Measurements from ENCODE around the gene PTTG1IP. TPM values are rescaled to one million over a fixed set of nuclear protein-coding genes. Genes with fewer than 3 reads are reported as not detected.
A peak's percentile ranks its signal among the peaks of the same experiment; 100 is the strongest.

The PTTG1IP gene
- total RNA-seq, 4 donors from 2014 or later: 157 to 552 (median 288) TPM

GRCh38 chr21:44872649-44873355 is 688 bp downstream of the PTTG1IP start:
- DNase-seq: peak; percentile 44
- Histone ChIP-seq H3K9me3 (no peaks in the 10 kb centered on the region), H3K27me3 (no peaks in the 10 kb centered on the region), H3K27ac (peak overlapping the region; percentile 90 to 99 (median 96)), H3K36me3 (no peaks in the 10 kb centered on the region), H3K4me1 (peaks cover 42 to 70% (median 57%) of the 10 kb centered on the region in 4 donors), H3K4me3 (peak overlapping the region; percentile 76 to 99 (median 90))
- intact Hi-C loops (cut with DNase I; ENCODE audit: low total_unique reads) (loop anchor here (10.0 kb wide), 1 partner anchor 58 kb away; the partner anchor contains the start of gene SUMO3), in situ Hi-C loops (cut with MboI; ENCODE audit: low pct_ligation_motif_present in 1 of 4, low pct_unique_long_range_greater_than_20kb in 1 of 4, low sequenced_read_pairs in 3 of 4) (loop anchor here in 1 of 4 donors (10.0 kb wide), 1 partner anchor 1022 kb away; no protein-coding TSS in a partner anchor)
- WGBS, 2 donors (ENCODE audit: low coverage in 1 of 2): 0% methylated on average over 63 of the region's 65 CpGs; no CpG with 5 or more reads in 1 of the 2 donors
- TF ChIP-seq POLR2A (IDR thresholded peaks at IDR 0.05) (no peak), POLR2AphosphoS5 (IDR thresholded peaks at IDR 0.05) (no peak), EP300 (IDR thresholded peaks at IDR 0.05; ENCODE audit: low read depth) (no peak), CTCF (IDR thresholded peaks at IDR 0.05) (no peak)

DNA sequence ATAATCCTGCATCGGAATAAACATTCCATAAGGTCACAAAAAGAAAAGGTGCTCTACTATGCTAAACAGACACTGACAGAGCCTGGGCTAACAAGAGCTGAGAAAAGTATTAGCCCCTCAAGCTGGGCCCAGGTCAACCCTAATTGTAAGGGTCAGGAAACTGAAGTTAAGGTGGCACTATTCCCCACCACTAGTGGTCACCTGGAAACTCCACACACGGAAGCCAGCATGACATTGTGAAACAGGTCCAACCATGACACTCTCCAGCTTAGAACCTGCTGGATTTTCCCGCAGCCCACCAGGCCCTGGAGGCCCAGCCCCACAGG is 1.2 kb downstream of the PTTG1IP start:
- H3K27me3 ChIP-seq: no peaks in the 10 kb centered on the region
- 10% methylated on average over 3 of the region's 3 CpGs; no CpG with 5 or more reads in 1 of the 2 donors for WGBS, 2 donors (ENCODE audit: low coverage in 1 of 2)
- H3K27ac ChIP-seq: peak overlapping the region; percentile 90 to 99 (median 96)
- H3K4me1 ChIP-seq: peaks cover 42 to 75% (median 61%) of the 10 kb centered on the region in 4 donors
- DNase-seq: no peak
- no peaks in the 10 kb centered on the region for H3K36me3 ChIP-seq
- TF ChIP-seq CTCF (IDR thresholded peaks at IDR 0.05) (peak in 2 of 5 experiments; percentile 37 to 47), EP300 (IDR thresholded peaks at IDR 0.05; ENCODE audit: low read depth) (no peak)
- H3K9me3 ChIP-seq: no peaks in the 10 kb centered on the region
- H3K4me3 ChIP-seq: peak overlapping the region; percentile 76 to 99 (median 90)
- intact Hi-C loops (cut with DNase I; ENCODE audit: low total_unique reads): loop anchor here (10.0 kb wide), 1 partner anchor 57 kb away; the partner anchor contains the start of gene SUMO3
- in situ Hi-C loops (cut with MboI; ENCODE audit: low pct_ligation_motif_present in 1 of 4, low pct_unique_long_range_greater_than_20kb in 1 of 4, low sequenced_read_pairs in 3 of 4): loop anchor here in 1 of 4 donors (10.0 kb wide), 1 partner anchor 1023 kb away; no protein-coding TSS in a partner anchor

- Histone ChIP-seq H3K4me3 (peak overlapping the region; percentile 76 to 99 (median 90)), H3K36me3 (no peaks in the 10 kb centered on the region), H3K9me3 (no peaks in the 10 kb centered on the region), H3K27ac (peak overlapping the region; percentile 90 to 99 (median 96)), H3K4me1 (peaks cover 45 to 80% (median 67%) of the 10 kb centered on the region in 4 donors), H3K27me3 (no peaks in the 10 kb centered on the region)
- in situ Hi-C loops (cut with MboI; ENCODE audit: low pct_ligation_motif_present in 1 of 4, low pct_unique_long_range_greater_than_20kb in 1 of 4, low sequenced_read_pairs in 3 of 4) (loop anchor here in 1 of 4 donors (10.0 kb wide), 1 partner anchor 1023 kb away; no protein-coding TSS in a partner anchor), intact Hi-C loops (cut with DNase I; ENCODE audit: low total_unique reads) (loop anchor here (10.0 kb wide), 1 partner anchor 57 kb away; the partner anchor contains the start of gene SUMO3)
- 19% methylated on average over 14 of the region's 14 CpGs; no CpG with 5 or more reads in 1 of the 2 donors for WGBS, 2 donors (ENCODE audit: low coverage in 1 of 2)
- TF ChIP-seq CTCF (IDR thresholded peaks at IDR 0.05) (no peak), POLR2A (IDR thresholded peaks at IDR 0.05) (peak; percentile 56), POLR2AphosphoS5 (IDR thresholded peaks at IDR 0.05) (peak; percentile 56 to 85 (median 56)), EP300 (IDR thresholded peaks at IDR 0.05; ENCODE audit: low read depth) (no peak)
- DNase-seq: peak; percentile 76
These were observed 1.8 kb downstream of the PTTG1IP start for GRCh38 chr21:44871576-44872269.

All from transverse colon (tissue), 4 donors.